ENCODE data around the gene B4GALT6. TPM values are rescaled to one million over a fixed set of nuclear protein-coding genes. Genes with fewer than 3 reads are reported as not detected.

Gene B4GALT6
- total and polyA plus RNA-seq, 2 of the 8 experiments (the other 6 are each of a cell fraction or from before 2014, with no cell fraction given): 6.3 to 41.5 TPM

DNA sequence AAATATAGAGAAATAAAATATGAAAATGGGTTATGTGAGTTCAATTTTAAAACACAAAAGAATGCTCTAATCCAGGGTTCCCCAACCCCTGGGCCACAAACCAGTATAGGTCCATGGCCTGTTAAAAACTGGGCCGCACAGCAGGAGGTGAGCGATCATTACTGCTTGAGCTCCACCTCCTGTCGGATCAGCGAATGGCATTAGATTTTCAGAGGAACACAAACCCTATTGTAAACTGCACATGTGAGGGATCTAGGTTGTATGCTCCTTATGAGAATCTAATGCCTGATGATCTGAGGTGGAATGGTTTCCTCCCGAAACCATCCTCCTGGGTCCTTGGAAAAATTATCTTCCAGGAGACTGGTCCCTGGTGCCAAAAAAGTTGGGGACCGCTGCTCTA is 58.0 kb downstream of the B4GALT6 start:
- ChIA-PET CTCF (ENCODE audit: partially characterized antibody) (interaction anchor here (1.0 to 1.3 kb wide), 2 partner anchors 14 to 31 kb away, joined by 3 read pairs; no protein-coding TSS in a partner anchor), POLR2A (ENCODE audit: partially characterized antibody) (interaction anchor here (1.6 kb wide), 1 partner anchor 10 kb away, joined by 3 read pairs; no protein-coding TSS in a partner anchor)
- Histone ChIP-seq H3K36me3 (ENCODE audit: control insufficient read depth in 2 of 4, insufficient read depth in 4 of 4, low read length in 3 of 4) (peaks cover 0 to 21% (median 3%) of the 10 kb centered on the region in 4 experiments; a peak in 2 of 8 replicates), H3K9me3 (ENCODE audit: insufficient read depth in 2 of 2, low read depth in 1 of 2, low read length in 1 of 2) (peaks cover 10 to 14% of the 10 kb centered on the region in 2 experiments), H3K18ac (ENCODE audit: extremely low read depth, low read length) (no peak overlapping the region), H3K4ac (replicated peaks; ENCODE audit: insufficient read length, low read depth, low read length) (no peak overlapping the region), H4K5ac (ENCODE audit: insufficient read length, low read depth, low read length) (no peak overlapping the region), H3K4me1 (replicated peaks in 1 of 4; ENCODE audit: control insufficient read depth in 3 of 4, insufficient read depth in 4 of 4, low read length in 3 of 4) (no peaks in the 10 kb centered on the region), H2BK5ac (ENCODE audit: low read depth, low read length) (no peak overlapping the region), H2BK12ac (ENCODE audit: low read depth, low read length) (no peak overlapping the region), H2AFZ (ENCODE audit: low read length) (no peak overlapping the region), H2AK5ac (ENCODE audit: low read depth, low read length) (no peak overlapping the region), H2BK120ac (replicated peaks; ENCODE audit: low read depth, low read length) (no peak overlapping the region), H3K14ac (ENCODE audit: insufficient read length) (no peak overlapping the region), H4K91ac (replicated peaks; ENCODE audit: insufficient read length, low read length) (no peak overlapping the region), H3K9ac (replicated peaks in 1 of 4; ENCODE audit: extremely low read depth in 1 of 4, low read depth in 3 of 4, low read length in 3 of 4) (no peak overlapping the region), H4K20me1 (replicated peaks in 1 of 2; ENCODE audit: control insufficient read depth in 1 of 2, insufficient read depth in 2 of 2, low read length in 2 of 2) (no peaks in the 10 kb centered on the region), H2BK15ac (ENCODE audit: low read length) (no peak overlapping the region), H3K23me2 (ENCODE audit: low read depth, low read length) (no peaks in the 10 kb centered on the region), H3K79me1 (ENCODE audit: low read depth, low read length) (no peaks in the 10 kb centered on the region), H3K27me3 (replicated peaks in 1 of 4; ENCODE audit: control insufficient read depth in 3 of 4, extremely low read depth in 1 of 4, insufficient read depth in 3 of 4, low read length in 3 of 4) (no peaks in the 10 kb centered on the region), H3K27ac (ENCODE audit: low read depth, low read length) (no peak overlapping the region), H2BK20ac (ENCODE audit: low read length) (no peak overlapping the region), H3K23ac (ENCODE audit: insufficient read length) (no peak overlapping the region), H3K4me2 (ENCODE audit: insufficient read depth in 1 of 2, low read depth in 2 of 2, low read length in 2 of 2) (no peak overlapping the region), H3K4me3 (ENCODE audit: extremely low read depth in 1 of 4, insufficient read depth in 2 of 4, low read depth in 3 of 4, low read length in 4 of 4) (no peak overlapping the region), H3K56ac (replicated peaks; ENCODE audit: insufficient read length, low read depth, low read length) (no peak overlapping the region), H4K8ac (ENCODE audit: extremely low read depth, insufficient read depth, low read length) (no peak overlapping the region), H3K79me2 (ENCODE audit: control insufficient read depth in 1 of 2, insufficient read depth in 2 of 2, low read length in 2 of 2) (no peaks in the 10 kb centered on the region)
- TF ChIP-seq PHF8 (conservative IDR thresholded peaks at IDR 0.05; ENCODE audit: low read depth, low read length): no peak
- TF ChIP-seq, protein P1, sequence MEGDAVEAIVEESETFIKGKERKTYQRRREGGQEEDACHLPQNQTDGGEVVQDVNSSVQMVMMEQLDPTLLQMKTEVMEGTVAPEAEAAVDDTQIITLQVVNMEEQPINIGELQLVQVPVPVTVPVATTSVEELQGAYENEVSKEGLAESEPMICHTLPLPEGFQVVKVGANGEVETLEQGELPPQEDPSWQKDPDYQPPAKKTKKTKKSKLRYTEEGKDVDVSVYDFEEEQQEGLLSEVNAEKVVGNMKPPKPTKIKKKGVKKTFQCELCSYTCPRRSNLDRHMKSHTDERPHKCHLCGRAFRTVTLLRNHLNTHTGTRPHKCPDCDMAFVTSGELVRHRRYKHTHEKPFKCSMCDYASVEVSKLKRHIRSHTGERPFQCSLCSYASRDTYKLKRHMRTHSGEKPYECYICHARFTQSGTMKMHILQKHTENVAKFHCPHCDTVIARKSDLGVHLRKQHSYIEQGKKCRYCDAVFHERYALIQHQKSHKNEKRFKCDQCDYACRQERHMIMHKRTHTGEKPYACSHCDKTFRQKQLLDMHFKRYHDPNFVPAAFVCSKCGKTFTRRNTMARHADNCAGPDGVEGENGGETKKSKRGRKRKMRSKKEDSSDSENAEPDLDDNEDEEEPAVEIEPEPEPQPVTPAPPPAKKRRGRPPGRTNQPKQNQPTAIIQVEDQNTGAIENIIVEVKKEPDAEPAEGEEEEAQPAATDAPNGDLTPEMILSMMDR (IDR thresholded peaks at IDR 0.05; ENCODE audit: control extremely low read depth in 1 of 3, insufficient read depth in 1 of 3, low read depth in 1 of 3, low read length in 3 of 3): peak in 1 of 3 experiments; percentile 5; a peak in 1 of 4 replicates
- WGBS, 2 experiments (ENCODE audit: extremely low coverage in 1 of 2, insufficient coverage in 1 of 2, insufficient read length in 1 of 2, insufficient replicate concordance in 2 of 2, low coverage in 1 of 2, low lambda C conversion rate in 2 of 2, missing lambda C conversion rate in 1 of 2): 91% methylated on average over 6 of the region's 6 CpGs; no CpG with 5 or more reads in 1 of the 2 experiments
- FAIRE-seq (no peak), DNase-seq (ENCODE audit: low read depth in 1 of 2, low spot score in 2 of 2) (no peak)

Measured in H1 (cell line).